NCI-H524 (cell line): ENCODE results near the gene CENPP.
A peak's percentile ranks its signal among the peaks of the same experiment; 100 is the strongest.

Experiments used
- DNase-seq, 2 experiments: peaks; one replicate each; lab custom pipeline; 2025; lab: John Stamatoyannopoulos, UW

CENPP gene

GRCh38 chr9:92639791-92640271 lies 314.1 kb downstream of the CENPP start:
- peak; percentile 35 to 58 for DNase-seq

- DNase-seq, result no peak
Measured at GRCh38 chr9:92640398-92641091, 314.8 kb downstream of the CENPP start.

GRCh38 chr9:92641092-92641809 lies 315.5 kb downstream of the CENPP start:
- no peak for DNase-seq

- DNase-seq, result no peak
Measured at GRCh38 chr9:92642041-92642451, 316.3 kb downstream of the CENPP start.

GRCh38 chr9:92642564-92642963 lies 316.8 kb downstream of the CENPP start:
- DNase-seq, result no peak

GRCh38 chr9:92644278-92644677 lies 318.5 kb downstream of the CENPP start:
- DNase-seq, result no peak

GRCh38 chr9:92645041-92645440 lies 319.3 kb downstream of the CENPP start:
- no peak for DNase-seq

GRCh38 chr9:92647671-92648473 lies 322.1 kb downstream of the CENPP start:
- DNase-seq, result no peak

- DNase-seq, result no peak
Measured at GRCh38 chr9:92648474-92648971, 322.8 kb downstream of the CENPP start.

- no peak for DNase-seq
Measured at GRCh38 chr9:92649007-92649406, 323.3 kb downstream of the CENPP start.

- no peak for DNase-seq
Measured at GRCh38 chr9:92650296-92650695, 324.5 kb downstream of the CENPP start.

GRCh38 chr9:92650839-92651621 lies 325.3 kb downstream of the CENPP start:
- DNase-seq, result no peak

GRCh38 chr9:92652461-92652860 lies 326.7 kb downstream of the CENPP start:
- no peak for DNase-seq

- DNase-seq, result no peak
Measured at GRCh38 chr9:92654481-92655301, 328.9 kb downstream of the CENPP start.

- no peak for DNase-seq
Measured at GRCh38 chr9:92655366-92655765, 329.6 kb downstream of the CENPP start.

GRCh38 chr9:92655896-92656536 lies 330.3 kb downstream of the CENPP start:
- no peak for DNase-seq

- DNase-seq, result no peak
Measured at GRCh38 chr9:92656537-92656925, 330.8 kb downstream of the CENPP start.

- DNase-seq, result no peak
Measured at GRCh38 chr9:92657296-92658094, 331.7 kb downstream of the CENPP start.

- DNase-seq, result no peak
Measured at GRCh38 chr9:92658176-92658575, 332.4 kb downstream of the CENPP start.
